IPS DF 6.9 (cell line): Measurements from ENCODE around the gene LPGAT1.
"Not testable (repeated sequence)": the region's sequence is repeated elsewhere in the genome, so short reads cannot be mapped to it uniquely, and the experiment has no call there.

Experiments used
- DNase-seq: peaks from one replicate; pipeline ENCODE4 v3.0.0-alpha.2; 2013; ENCODE audit warnings: low read depth, low spot score
- H3K27ac ChIP-seq: one replicate; pipeline ENCODE4 v1.5.1; 2013; ENCODE audit warnings: low read length, control low read depth
- H3K27me3 ChIP-seq: 2 replicates; pipeline ENCODE4 v1.6.1; 2013; ENCODE audit warnings: mild to moderate bottlenecking, low read length; ENCODE audit not compliant: control insufficient read depth, insufficient read depth
- H3K36me3 ChIP-seq: 2 replicates; pipeline ENCODE4 v1.6.1; 2013; ENCODE audit warnings: low read length; ENCODE audit not compliant: control insufficient read depth, insufficient read depth
- H3K4me1 ChIP-seq: 2 replicates; pipeline ENCODE4 v1.6.1; 2013; ENCODE audit warnings: low read length; ENCODE audit not compliant: control insufficient read depth, insufficient read depth
- H3K4me3 ChIP-seq: 2 replicates; pipeline ENCODE4 v1.5.1; 2013; ENCODE audit warnings: mild to moderate bottlenecking, low read length
- H3K9me3 ChIP-seq: 2 replicates; pipeline ENCODE4 v1.6.1; 2013; ENCODE audit warnings: low read length, inconsistent platforms; ENCODE audit not compliant: control insufficient read depth, insufficient read depth
- WGBS: extraction: QIAGEN DNeasy Blood & Tissue Kit; methylation state at CpG from one replicate; pipeline ENCODE4 v1.1.7; 2013; ENCODE audit warnings: mixed read lengths, missing lambda C conversion rate; ENCODE audit not compliant: insufficient read length, insufficient coverage; 5-methylcytosine and 5-hydroxymethylcytosine counted together

LPGAT1 gene

GRCh38 chr1:211830328-211831142 is at the start of gene LPGAT1:
Gene LPGAT1, minus strand, starts transcription at chr1:211830763. Its CDS starts 1,467 bp downstream, at chr1:211829296.
- no peak within 1 kb of the TSS for H3K27ac ChIP-seq
- no peaks in the 10 kb centered on the region for H3K9me3 ChIP-seq
- H3K36me3 ChIP-seq, result no peaks in the 10 kb centered on the region
- peak within 1 kb of the TSS; percentile 71 for H3K4me3 ChIP-seq
- H3K27me3 ChIP-seq, result no peaks in the 10 kb centered on the region
- no peak for DNase-seq
- no peaks in the 10 kb centered on the region for H3K4me1 ChIP-seq
- no CpG with 5 or more reads among the region's 88 CpGs for WGBS

GRCh38 chr1:211879475-211879874 is 48.9 kb upstream of the LPGAT1 start:
- no peak overlapping the region for H3K4me3 ChIP-seq

GRCh38 chr1:211876851-211877590 is 46.5 kb upstream of the LPGAT1 start:
- Histone ChIP-seq H3K27ac (no peak overlapping the region), H3K9me3 (no peaks in the 10 kb centered on the region), H3K36me3 (no peaks in the 10 kb centered on the region), H3K27me3 (no peaks in the 10 kb centered on the region), H3K4me3 (no peak overlapping the region), H3K4me1 (no peaks in the 10 kb centered on the region)
- no peak for DNase-seq
- WGBS, result no CpG with 5 or more reads among the region's 7 CpGs

More at GRCh38 chr1:211879475-211879874, 48.9 kb upstream of the LPGAT1 start:
- Histone ChIP-seq H3K9me3 (no peaks in the 10 kb centered on the region; the same call in 1 of the 2 replicates), H3K27ac (no peak overlapping the region), H3K27me3 (no peaks in the 10 kb centered on the region), H3K4me1 (no peaks in the 10 kb centered on the region), H3K36me3 (no peaks in the 10 kb centered on the region)
- WGBS, result no CpG with 5 or more reads among the region's 2 CpGs
- DNase-seq, result no peak

- Histone ChIP-seq H3K4me3 (no peak overlapping the region), H3K27ac (no peak overlapping the region), H3K27me3 (no peaks in the 10 kb centered on the region), H3K36me3 (no peaks in the 10 kb centered on the region), H3K9me3 (no peaks in the 10 kb centered on the region), H3K4me1 (no peaks in the 10 kb centered on the region)
- no peak for DNase-seq
Observed at GRCh38 chr1:211875541-211875940, 45.0 kb upstream of the LPGAT1 start.

- H3K27me3 ChIP-seq, result no peaks in the 10 kb centered on the region
- H3K36me3 ChIP-seq, result no peaks in the 10 kb centered on the region
- WGBS, result no CpG with 5 or more reads among the region's 25 CpGs
Observed at GRCh38 chr1:211874521-211875347, 44.2 kb upstream of the LPGAT1 start.

GRCh38 chr1:211873731-211874130 is 43.2 kb upstream of the LPGAT1 start:
- not testable (repeated sequence) for H3K4me3 ChIP-seq, H3K27me3 ChIP-seq, H3K36me3 ChIP-seq, H3K9me3 ChIP-seq, H3K4me1 ChIP-seq, DNase-seq, H3K27ac ChIP-seq
- no CpG with 5 or more reads among the region's 3 CpGs for WGBS

More at GRCh38 chr1:211874521-211875347, 44.2 kb upstream of the LPGAT1 start:
- no peak for DNase-seq
- Histone ChIP-seq H3K4me1 (no peaks in the 10 kb centered on the region), H3K27ac (no peak overlapping the region), H3K9me3 (no peaks in the 10 kb centered on the region), H3K4me3 (no peak overlapping the region)

GRCh38 chr1:211870156-211870555 is 39.6 kb upstream of the LPGAT1 start:
- no peak for DNase-seq
- Histone ChIP-seq H3K27ac (no peak overlapping the region), H3K4me1 (no peaks in the 10 kb centered on the region), H3K9me3 (no peaks in the 10 kb centered on the region), H3K36me3 (no peaks in the 10 kb centered on the region), H3K4me3 (no peak overlapping the region), H3K27me3 (no peaks in the 10 kb centered on the region)
- no CpG with 5 or more reads among the region's 1 CpG for WGBS

GRCh38 chr1:211865180-211865579 is 34.6 kb upstream of the LPGAT1 start:
- Histone ChIP-seq H3K4me1 (no peaks in the 10 kb centered on the region), H3K4me3 (no peak overlapping the region), H3K9me3 (no peaks in the 10 kb centered on the region), H3K27me3 (no peaks in the 10 kb centered on the region), H3K36me3 (no peaks in the 10 kb centered on the region), H3K27ac (no peak overlapping the region)
- no peak for DNase-seq
- no CpG with 5 or more reads among the region's 2 CpGs for WGBS

GRCh38 chr1:211859405-211859804 is 28.8 kb upstream of the LPGAT1 start:
- H3K27me3 ChIP-seq, result no peaks in the 10 kb centered on the region
- no CpG with 5 or more reads among the region's 3 CpGs for WGBS
- DNase-seq, result no peak
- no peaks in the 10 kb centered on the region for H3K36me3 ChIP-seq
- no peak overlapping the region for H3K27ac ChIP-seq
- H3K4me3 ChIP-seq, result no peak overlapping the region
- no peaks in the 10 kb centered on the region for H3K4me1 ChIP-seq
- no peaks in the 10 kb centered on the region for H3K9me3 ChIP-seq

GRCh38 chr1:211851174-211851573 is 20.6 kb upstream of the LPGAT1 start:
- no peaks in the 10 kb centered on the region for H3K9me3 ChIP-seq
- H3K4me1 ChIP-seq, result no peaks in the 10 kb centered on the region
- H3K36me3 ChIP-seq, result no peaks in the 10 kb centered on the region
- no peak overlapping the region for H3K4me3 ChIP-seq
- no CpG with 5 or more reads among the region's 3 CpGs for WGBS
- H3K27me3 ChIP-seq, result no peaks in the 10 kb centered on the region
- DNase-seq, result no peak
- no peak overlapping the region for H3K27ac ChIP-seq
